ENCODE results near the gene TEKT2.

DNA sequence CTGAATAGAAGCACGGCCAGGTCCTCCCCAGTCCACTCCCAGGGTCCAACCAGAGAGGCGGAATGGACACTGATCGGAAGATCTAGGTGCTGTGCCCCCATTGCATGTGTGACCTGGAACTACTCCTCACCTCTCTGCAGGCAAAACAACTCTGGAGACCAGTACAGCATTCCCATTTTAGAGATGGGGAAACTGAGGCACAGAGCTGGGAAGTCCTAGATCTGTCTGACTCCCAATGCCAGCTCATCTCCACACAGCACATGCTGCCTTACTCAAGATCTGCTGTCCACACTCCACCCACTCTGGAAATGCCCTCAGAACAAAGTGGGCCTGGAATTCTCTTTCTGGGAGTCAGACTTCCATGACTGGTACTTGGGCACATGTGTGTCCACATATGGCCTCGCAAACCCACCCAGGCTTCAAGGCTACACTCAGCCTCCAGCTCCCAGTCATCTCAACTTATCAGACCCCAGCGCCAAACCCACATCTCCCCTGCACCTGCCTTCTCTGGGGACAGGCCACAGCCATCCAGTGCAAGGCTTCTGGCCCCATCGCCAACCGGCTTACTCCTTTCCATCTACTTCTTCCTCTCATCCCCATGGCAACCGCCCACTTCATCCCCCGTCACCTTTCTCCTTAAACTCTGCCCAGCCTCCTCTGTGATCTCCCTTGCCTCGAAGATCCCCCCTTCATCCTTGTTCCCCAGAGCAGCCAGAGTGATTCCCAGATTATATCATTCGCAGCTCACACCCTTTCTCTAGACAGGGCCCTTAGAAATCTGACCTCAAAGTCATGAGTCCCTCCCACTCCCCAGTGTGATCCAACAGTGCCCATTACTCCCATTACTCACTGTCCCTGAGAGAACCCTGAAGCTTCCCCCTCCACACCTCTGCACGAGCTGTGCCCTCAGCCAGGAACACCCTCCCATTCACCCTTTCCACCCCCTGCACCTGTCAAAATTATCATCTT is 38.5 kb downstream of the TEKT2 start:
- TF ChIP-seq, protein P1, sequence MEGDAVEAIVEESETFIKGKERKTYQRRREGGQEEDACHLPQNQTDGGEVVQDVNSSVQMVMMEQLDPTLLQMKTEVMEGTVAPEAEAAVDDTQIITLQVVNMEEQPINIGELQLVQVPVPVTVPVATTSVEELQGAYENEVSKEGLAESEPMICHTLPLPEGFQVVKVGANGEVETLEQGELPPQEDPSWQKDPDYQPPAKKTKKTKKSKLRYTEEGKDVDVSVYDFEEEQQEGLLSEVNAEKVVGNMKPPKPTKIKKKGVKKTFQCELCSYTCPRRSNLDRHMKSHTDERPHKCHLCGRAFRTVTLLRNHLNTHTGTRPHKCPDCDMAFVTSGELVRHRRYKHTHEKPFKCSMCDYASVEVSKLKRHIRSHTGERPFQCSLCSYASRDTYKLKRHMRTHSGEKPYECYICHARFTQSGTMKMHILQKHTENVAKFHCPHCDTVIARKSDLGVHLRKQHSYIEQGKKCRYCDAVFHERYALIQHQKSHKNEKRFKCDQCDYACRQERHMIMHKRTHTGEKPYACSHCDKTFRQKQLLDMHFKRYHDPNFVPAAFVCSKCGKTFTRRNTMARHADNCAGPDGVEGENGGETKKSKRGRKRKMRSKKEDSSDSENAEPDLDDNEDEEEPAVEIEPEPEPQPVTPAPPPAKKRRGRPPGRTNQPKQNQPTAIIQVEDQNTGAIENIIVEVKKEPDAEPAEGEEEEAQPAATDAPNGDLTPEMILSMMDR (IDR thresholded peaks at IDR 0.05; ENCODE audit: insufficient read depth, low read length, poor library complexity, severe bottlenecking) = no peak
- no peak for TF ChIP-seq EZH2phosphoT487 (conservative IDR thresholded peaks at IDR 0.05; ENCODE audit: low read length)

Data from SU-DHL-6 (cell line).